ENCODE data around the gene ZNF549.

DNA sequence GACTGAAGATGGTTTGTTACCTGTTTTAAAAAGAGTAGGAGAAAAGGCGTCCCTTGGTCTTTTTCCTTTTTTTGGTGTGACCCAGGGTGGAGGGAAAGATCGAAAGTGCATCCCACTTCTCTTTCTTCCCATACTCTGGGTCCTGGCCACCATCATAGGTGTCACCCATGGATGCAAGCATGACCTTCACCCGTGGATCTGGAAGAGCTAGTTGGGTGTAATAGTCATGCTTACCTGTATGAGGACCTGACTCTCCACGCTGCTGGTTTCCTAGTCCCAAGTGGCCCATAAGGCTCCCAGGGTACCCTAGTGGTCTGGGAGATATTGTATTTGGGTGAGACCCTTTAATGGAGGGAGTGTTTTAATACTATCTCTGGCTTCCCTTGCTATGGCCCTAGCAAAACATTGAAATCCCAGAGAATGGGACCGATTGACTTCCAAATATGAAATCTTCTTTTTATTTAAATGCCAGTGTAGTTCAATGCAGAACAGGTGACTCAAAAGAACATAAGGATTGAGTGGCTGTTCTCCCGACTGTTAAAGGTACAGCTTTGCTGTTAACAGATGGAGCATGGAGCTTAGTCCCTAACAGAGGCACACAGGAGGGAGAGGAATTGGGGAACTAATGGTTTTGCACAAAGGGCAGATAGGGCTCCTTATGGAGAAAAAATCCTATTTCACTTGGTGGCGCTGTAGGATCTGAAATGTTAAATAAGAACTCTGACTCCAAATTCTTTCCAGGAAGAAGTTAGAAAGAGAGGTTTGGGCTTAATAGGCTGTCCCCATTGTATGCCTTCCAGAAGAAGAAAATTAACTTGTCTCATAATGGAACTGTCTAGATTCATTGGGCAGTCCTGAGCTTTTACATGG is 39.5 kb downstream of the ZNF549 start:
- no peak for TF ChIP-seq GATA3 (IDR thresholded peaks at IDR 0.05; ENCODE audit: low read depth, low read length)
- TF ChIP-seq GATA2 (IDR thresholded peaks at IDR 0.05; ENCODE audit: low read depth, low read length), result no peak
